NCI-H128 (cell line): ENCODE results near the gene DZANK1.
"Not testable (repeated sequence)": the region's sequence is repeated elsewhere in the genome, so short reads cannot be mapped to it uniquely, and the experiment has no call there.

Source experiments
- DNase-seq: peaks from one replicate; lab custom pipeline; 2025; ENCODE audit not compliant: unreplicated experiment; lab: John Stamatoyannopoulos, UW

DZANK1 gene

DNA sequence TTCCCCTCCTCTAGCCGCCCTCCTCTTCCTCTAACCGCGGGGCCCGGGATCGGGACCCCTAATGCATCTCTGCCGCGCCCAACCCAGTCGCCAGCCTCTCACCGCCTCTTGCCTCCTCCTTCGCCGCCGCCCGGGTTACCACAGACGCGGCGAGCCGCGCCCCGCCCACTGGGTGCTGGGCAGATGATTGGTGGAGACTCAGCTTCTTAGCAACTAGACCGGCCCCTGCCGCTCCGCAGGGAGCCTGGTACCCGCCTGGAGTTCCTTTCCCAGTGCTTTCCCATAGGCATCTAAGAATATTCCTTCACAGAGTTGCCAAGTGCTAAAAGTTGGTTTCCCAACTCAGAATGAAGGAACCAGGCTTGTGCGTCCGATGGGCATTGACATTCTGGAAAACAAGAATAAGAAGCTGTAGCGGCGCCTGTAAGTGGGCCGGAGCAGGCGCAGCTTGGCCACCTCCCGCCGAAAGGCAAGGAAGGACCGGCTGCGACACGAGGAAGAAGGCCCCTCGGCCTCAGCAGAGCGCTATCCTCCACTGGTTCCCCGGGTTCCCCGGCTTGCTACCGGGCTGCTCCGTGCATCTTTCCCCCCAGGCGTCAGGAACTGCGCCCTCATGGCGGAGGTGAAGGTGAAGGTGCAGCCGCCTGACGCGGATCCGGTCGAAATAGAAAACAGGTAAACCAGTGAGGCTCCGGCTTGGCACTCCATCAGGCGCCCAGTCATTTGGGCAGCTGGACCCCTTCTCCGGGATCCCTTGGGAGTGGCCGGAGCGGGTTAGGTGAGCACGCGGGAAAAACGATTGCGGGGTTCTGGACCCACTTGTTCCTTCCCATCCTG, at the start of gene DZANK1, which contains the start of gene POLR3F:
Gene DZANK1 (minus strand): TSS at position 137 of the 837 bp plus-strand sequence. CDS start 1,672 bp downstream, outside the sequence.
Gene POLR3F (plus strand): TSS at position 497 of the 837 bp plus-strand sequence. CDS start 117 bp downstream, at position 614.
- DNase-seq, result peak; percentile 94

GRCh38 chr20:18515973-18516372, 49.1 kb upstream of the DZANK1 start:
- DNase-seq, result no peak

- DNase-seq, result no peak
These were observed 47.3 kb upstream of the DZANK1 start for GRCh38 chr20:18514127-18514526.

- DNase-seq, result no peak
These were observed 46.4 kb upstream of the DZANK1 start for GRCh38 chr20:18513208-18513607.

- no peak for DNase-seq
These were observed 44.7 kb upstream of the DZANK1 start for GRCh38 chr20:18511571-18511970.

DNA sequence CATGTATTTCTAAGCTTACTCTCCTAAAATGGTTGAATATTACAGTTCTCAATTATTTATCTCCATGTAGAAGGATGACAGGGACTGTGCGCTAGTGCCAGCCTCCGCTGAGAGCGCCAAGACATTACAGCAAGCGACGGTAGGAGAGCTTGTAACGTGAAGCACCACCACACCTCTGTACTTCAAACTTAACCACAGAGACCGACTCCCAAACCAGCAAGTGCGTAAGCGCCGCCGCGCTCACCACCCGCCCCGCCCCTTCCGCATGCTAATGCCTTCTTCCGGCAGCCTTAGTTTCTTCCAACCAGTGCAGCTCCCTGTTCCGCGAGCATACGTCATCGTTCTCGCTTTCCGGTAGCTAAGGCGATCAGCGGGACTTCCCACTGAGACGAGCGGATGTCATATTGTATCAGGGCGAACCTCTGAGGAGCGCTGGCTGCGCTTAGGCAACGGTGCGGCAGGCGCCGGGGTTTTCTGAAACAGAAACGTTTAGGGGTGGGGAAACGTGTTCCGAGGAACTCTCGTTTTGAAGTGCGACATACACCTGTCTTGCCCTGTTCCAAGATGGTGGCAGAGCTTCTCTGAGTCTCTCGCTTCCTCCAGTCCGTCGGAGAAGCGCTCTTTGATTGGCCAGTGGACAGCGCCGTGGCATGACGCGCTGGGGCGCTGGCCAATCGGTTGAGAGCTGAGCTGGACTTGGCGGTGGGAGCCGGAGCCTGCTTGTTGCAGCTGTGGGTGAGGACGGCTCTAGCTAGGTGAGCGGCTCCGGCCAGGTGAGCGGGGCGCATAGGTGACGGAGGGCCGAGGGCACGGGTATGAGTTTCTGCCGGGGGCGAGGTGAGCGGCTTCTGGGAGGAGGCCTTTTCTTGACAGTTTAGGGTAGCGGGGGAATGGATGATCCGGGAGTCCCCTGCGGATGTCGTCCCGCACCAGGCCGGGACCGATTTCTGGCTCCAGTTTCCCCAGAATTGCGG, 40.7 kb upstream of the DZANK1 start, which contains the start of gene SEC23B:
Gene SEC23B (plus strand): TSS at position 723 of the 974 bp plus-strand sequence. CDS start 2,896 bp downstream, outside the sequence.
- DNase-seq, result peak; percentile 93

- no peak for DNase-seq
These were observed 39.9 kb upstream of the DZANK1 start for GRCh38 chr20:18506744-18507143.

DNA sequence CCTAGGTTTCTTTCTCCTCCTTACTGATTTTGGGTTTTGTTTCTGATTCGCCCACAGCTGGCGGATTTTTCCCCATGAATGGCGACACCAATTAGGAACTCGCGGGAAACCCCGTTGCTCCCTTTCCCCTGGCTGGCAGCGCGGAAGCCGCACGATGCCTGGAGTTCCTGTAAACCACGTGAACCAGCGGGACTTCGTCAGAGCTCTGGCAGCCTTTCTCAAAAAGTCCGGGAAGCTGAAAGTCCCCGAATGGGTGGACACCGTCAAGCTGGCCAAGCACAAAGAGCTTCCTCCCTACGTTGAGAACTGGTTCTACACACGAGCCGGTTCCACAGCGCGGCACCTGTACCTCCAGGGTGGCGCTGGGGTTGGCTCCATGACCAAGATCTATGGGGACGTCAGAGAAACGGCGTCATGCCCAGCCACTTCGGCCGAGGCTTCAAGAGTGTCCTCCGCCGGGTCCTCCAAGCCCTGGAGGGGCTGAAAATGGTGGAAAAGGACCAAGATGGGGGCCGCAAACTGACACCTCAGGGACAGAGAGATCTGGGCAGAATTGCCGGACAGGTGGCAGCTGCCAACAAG, 37.7 kb upstream of the DZANK1 start:
- no peak for DNase-seq

DNA sequence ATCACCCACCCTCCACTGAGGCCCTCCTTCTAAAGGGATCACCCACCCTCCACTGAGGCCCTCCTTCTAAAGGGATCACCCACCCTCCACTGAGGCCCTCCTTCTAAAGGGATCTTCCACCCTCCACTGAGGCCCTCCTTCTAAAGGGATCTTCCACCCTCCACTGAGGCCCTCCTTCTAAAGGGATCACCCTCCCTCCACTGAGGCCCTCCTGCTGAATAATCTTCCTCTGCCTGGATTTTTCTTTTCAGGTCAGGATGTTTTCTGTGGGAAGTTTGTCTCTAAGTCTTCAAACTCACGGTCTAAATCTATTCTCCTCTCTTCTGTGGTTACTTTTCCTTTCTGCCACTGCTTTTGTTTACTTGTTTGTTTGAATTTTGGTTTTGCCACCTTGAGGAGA, 34.8 kb upstream of the DZANK1 start:
- not testable (repeated sequence) for DNase-seq

GRCh38 chr20:18497603-18498002, 30.8 kb upstream of the DZANK1 start:
- no peak for DNase-seq

- peak; percentile 70 for DNase-seq
These were observed 30.1 kb upstream of the DZANK1 start, which contains the start of gene RBBP9 for GRCh38 chr20:18496740-18497592. TSS of gene RBBP9 (minus strand) at chr20:18497225. CDS start at chr20:18497167, 58 bp downstream.

DNA sequence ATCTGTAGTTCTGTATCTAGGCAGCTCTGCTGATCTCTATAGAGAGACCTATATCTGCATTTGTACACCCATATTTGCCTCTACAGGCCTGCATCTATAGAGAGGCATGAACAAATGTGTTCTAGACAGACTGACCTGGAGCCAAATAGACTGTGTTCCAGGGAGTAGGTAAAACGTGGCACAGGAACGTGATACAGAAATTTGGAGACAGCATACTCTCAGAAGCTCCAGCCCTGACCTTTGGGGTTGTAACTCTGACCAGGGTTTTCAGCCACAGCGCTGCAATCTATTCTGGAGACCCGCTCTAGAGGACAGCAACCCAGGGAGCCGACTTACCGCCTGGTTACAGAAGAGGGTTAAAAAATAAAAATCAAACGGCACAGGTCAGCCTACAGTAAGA, 29.2 kb upstream of the DZANK1 start:
- DNase-seq, result no peak

- DNase-seq, result no peak
These were observed 21.5 kb upstream of the DZANK1 start for GRCh38 chr20:18488301-18488700.

- no peak for DNase-seq
These were observed 14.8 kb upstream of the DZANK1 start for GRCh38 chr20:18481596-18481995.

- no peak for DNase-seq
These were observed 11.0 kb upstream of the DZANK1 start for GRCh38 chr20:18477821-18478220.

DNA sequence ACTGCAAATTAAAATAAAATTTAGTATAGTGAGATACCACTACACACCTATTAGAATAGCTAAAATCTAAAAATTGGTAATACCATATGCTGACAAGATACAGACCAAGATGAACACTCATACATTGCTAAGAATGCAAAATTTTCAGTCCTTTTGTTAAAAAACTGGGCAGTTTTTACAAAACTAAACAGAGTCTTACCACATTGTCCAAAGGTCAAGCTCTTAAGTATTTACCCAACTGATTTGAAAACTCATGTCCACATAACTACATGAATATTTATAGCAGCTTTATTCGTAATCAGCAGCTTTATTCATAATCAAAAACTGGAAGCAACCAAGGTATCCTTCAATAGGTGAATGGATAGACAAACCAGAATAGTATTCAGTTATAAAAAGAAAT, 10.4 kb upstream of the DZANK1 start:
- no peak for DNase-seq

DNA sequence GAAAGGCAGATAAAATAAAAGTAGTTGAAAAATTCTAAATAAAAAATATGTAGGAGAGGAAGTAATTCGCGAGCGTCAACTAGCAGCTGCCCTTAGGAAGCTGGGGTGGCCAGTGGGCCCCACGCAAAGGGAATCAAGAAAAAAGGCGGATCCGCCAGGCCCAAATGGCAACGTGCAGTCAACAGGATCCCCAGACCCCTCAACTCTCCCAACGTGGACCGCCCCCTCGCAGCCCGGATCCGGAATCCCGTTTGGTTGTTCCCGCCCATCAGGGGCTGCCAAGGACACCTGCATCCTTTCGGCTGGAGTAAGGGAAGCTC, 296 bp downstream of the DZANK1 start:
- DNase-seq, result no peak

- no peak for DNase-seq
These were observed 1.2 kb downstream of the DZANK1 start for GRCh38 chr20:18465536-18466200.

- no peak for DNase-seq
These were observed 10.2 kb downstream of the DZANK1 start for GRCh38 chr20:18456600-18456999.

DNA sequence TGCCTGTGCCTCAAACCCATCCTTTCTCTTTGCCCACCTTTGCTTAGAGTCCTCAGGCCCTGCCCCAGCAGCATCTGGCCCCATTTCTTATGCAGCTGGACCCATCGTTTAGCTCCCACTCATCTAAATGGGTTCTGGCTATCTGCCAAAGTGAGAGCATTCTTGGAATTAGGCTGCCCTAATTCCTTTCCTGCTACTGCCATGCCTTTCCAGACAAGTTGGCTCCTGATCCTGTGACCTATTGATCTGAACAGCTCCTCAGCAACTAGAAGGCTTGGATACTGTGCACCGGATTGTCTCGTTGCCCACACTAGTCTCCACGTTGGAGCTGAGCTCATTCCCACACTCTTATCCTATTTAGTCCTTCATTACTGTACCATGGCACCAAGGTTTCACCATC, 22.9 kb downstream of the DZANK1 start:
- DNase-seq, result no peak
